B cell (primary cell): ENCODE data around the gene BRD3. TPM values are rescaled to one million over a fixed set of nuclear protein-coding genes. Genes with fewer than 3 reads are reported as not detected.

ENCODE experiments used
- ATAC-seq: fragments of 200-7000 bp; cut with Tn5 transposase; one replicate; pipeline ENCODE4 v1.10.0; 2021; ENCODE audit warnings: low read depth, mild to moderate bottlenecking, moderate number of reproducible peaks, moderate library complexity
- CTCF ChIA-PET: fragments of 350-600 bp; sonication (Branson Sonifier 250); formaldehyde crosslinking; loops from one replicate; lab custom pipeline; 2021; ENCODE audit warnings: antibody characterized with exemption, inconsistent platforms; lab: Charles Lee
- POLR2A ChIA-PET: fragments of 350-600 bp; sonication (Branson Sonifier 250); formaldehyde crosslinking; loops from one replicate; lab custom pipeline; 2021; ENCODE audit warnings: antibody characterized with exemption; lab: Charles Lee
- DNase-seq: peaks from one replicate; pipeline ENCODE4 v3.0.0; 2013
- H2AFZ ChIP-seq: 2 replicates; pipeline ENCODE4 v1.6.1; 2012; ENCODE audit warnings: mild to moderate bottlenecking, low read depth, low read length; ENCODE audit not compliant: insufficient read depth, poor library complexity, severe bottlenecking
- H3K27ac ChIP-seq, 2 donors: 1 replicate in 1 of 2; 2 replicates in 1 of 2; pipeline ENCODE4 v1.5.1; 2012 to 2013; ENCODE audit warnings: low read length in 2 of 2, mild to moderate bottlenecking in 2 of 2, moderate library complexity in 1 of 2
- H3K27me3 ChIP-seq, 4 experiments: fragments of 200-600 bp in 1 of 4; sonication (generic) in 1 of 4; replicated peaks in 1 of 4; 1 replicate in 2 of 4; 2 replicates in 2 of 4; pipeline versions ENCODE4 v1.6.1 to v1.7.0; 2013 to 2016; ENCODE audit warnings: low read length in 3 of 4, mild to moderate bottlenecking in 2 of 4, mixed read lengths in 1 of 4, moderate library complexity in 1 of 4; ENCODE audit not compliant: insufficient read depth in 4 of 4, control insufficient read depth in 3 of 4; ENCODE audit errors: control extremely low read depth in 1 of 4
- H3K36me3 ChIP-seq, 2 experiments: replicated peaks in 1 of 2; 1 replicate in 1 of 2; 2 replicates in 1 of 2; pipeline versions ENCODE4 v1.6.1 to v1.7.1; 2013; ENCODE audit warnings: low read length in 1 of 2; ENCODE audit not compliant: insufficient read depth in 2 of 2, control insufficient read depth in 1 of 2; ENCODE audit errors: control extremely low read depth in 1 of 2, extremely low read depth in 1 of 2
- H3K4me1 ChIP-seq, 2 donors: fragments of 200-600 bp in 1 of 2; sonication (generic) in 1 of 2; 1 replicate in 1 of 2; 2 replicates in 1 of 2; pipeline versions ENCODE4 v1.5.1 to v1.6.1; 2013 to 2017; ENCODE audit warnings: low read length in 2 of 2; ENCODE audit not compliant: control insufficient read depth in 2 of 2, insufficient read depth in 2 of 2
- H3K4me2 ChIP-seq: replicated peaks from 2 replicates; pipeline ENCODE3; 2012; ENCODE audit warnings: mild to moderate bottlenecking, low read depth, low read length; ENCODE audit not compliant: poor library complexity, severe bottlenecking
- H3K4me3 ChIP-seq, 5 experiments: fragments of 200-600 bp in 1 of 5; sonication (generic) in 1 of 5; 1 replicate in 3 of 5; 2 replicates in 2 of 5; pipeline versions ENCODE4 v1.5.1 to v1.7.0; 2011 to 2016; ENCODE audit warnings: low read length in 4 of 5, mild to moderate bottlenecking in 4 of 5, low read depth in 2 of 5, control low read depth in 1 of 5, moderate library complexity in 1 of 5; ENCODE audit not compliant: insufficient read depth in 1 of 5; ENCODE audit errors: control extremely low read depth in 1 of 5, extremely low read depth in 1 of 5
- H3K79me2 ChIP-seq: fragments of 200-600 bp; sonication (generic); one replicate; pipeline ENCODE4 v1.6.0; 2016; ENCODE audit warnings: low read length; ENCODE audit not compliant: control insufficient read depth, insufficient read depth
- H3K9ac ChIP-seq: fragments of 200-600 bp; sonication (generic); 2 replicates; pipeline ENCODE4 v1.6.1; 2017; ENCODE audit warnings: mild to moderate bottlenecking, low read length, moderate library complexity
- H3K9me3 ChIP-seq, 3 donors: one replicate each; pipeline versions ENCODE4 v1.6.1 to v1.7.1; 2013; ENCODE audit warnings: low read length in 2 of 3; ENCODE audit not compliant: control insufficient read depth in 2 of 3, insufficient read depth in 1 of 3; ENCODE audit errors: control extremely low read depth in 1 of 3
- H4K20me1 ChIP-seq: 2 replicates; pipeline ENCODE4 v1.6.0; 2012; ENCODE audit warnings: mild to moderate bottlenecking, low read length; ENCODE audit not compliant: insufficient read depth, control insufficient read depth, poor library complexity, severe bottlenecking
- H3K27ac Mint-ChIP-seq: one replicate; pipeline ENCODE4 v1.8.0; 2021; ENCODE audit warnings: mixed read lengths
- H3K27me3 Mint-ChIP-seq: one replicate; pipeline ENCODE4 v1.8.0; 2021; ENCODE audit warnings: mixed read lengths
- H3K4me1 Mint-ChIP-seq: one replicate; pipeline ENCODE4 v1.8.0; 2021; ENCODE audit warnings: mixed read lengths
- H3K4me3 Mint-ChIP-seq: one replicate; pipeline ENCODE4 v1.8.0; 2021; ENCODE audit warnings: mixed read lengths
- H3K9me3 Mint-ChIP-seq: one replicate; pipeline ENCODE4 v1.8.0; 2022; ENCODE audit warnings: mixed read lengths; ENCODE audit not compliant: insufficient read depth
- EZH2 ChIP-seq: IDR thresholded peaks from 2 replicates; pipeline ENCODE4 v1.6.1; 2012; ENCODE audit warnings: borderline replicate concordance, low read depth, mild to moderate bottlenecking, moderate library complexity, low read length; ENCODE audit not compliant: insufficient read depth, poor library complexity, severe bottlenecking
- WGBS: methylation state at CpG from one replicate; pipeline ENCODE4 v1.1.5; 2013; ENCODE audit warnings: missing lambda C conversion rate; ENCODE audit not compliant: insufficient coverage; 5-methylcytosine and 5-hydroxymethylcytosine counted together
- intact Hi-C: fragments of 100-400 bp; cut with micrococcal nuclease; formaldehyde crosslinking; loops from one replicate; pipeline ENCODE4 v1.10.0; 2022
- polyA plus RNA-seq: library from polyadenylated mRNA; depleted of rRNA; stranded (reverse); fragments of >200 nt; gene quantifications from 2 replicates; pipeline ENCODE4 v1.2.3, GENCODE V29; 2012
- total RNA-seq, 2 donors: library from RNA; stranded (reverse); fragments of 120-200 nt in 1 of 2; gene quantifications; 1 replicate in 1 of 2; 2 replicates in 1 of 2; pipeline versions ENCODE4 v1.2.3 to v1.2.4, GENCODE V29; 2013 to 2022
- TF ChIP-seq, protein P1 (sequence below): fragments of 200-600 bp; IDR thresholded peaks from one replicate; pipeline ENCODE4 v1.8.0; 2022; ENCODE audit warnings: antibody characterized with exemption, mild to moderate bottlenecking

BRD3 gene
- total and polyA plus RNA-seq, 2 donors (not counting 1 experiment from before 2014, with no cell fraction given): 8.9 to 38.0 TPM

DNA sequence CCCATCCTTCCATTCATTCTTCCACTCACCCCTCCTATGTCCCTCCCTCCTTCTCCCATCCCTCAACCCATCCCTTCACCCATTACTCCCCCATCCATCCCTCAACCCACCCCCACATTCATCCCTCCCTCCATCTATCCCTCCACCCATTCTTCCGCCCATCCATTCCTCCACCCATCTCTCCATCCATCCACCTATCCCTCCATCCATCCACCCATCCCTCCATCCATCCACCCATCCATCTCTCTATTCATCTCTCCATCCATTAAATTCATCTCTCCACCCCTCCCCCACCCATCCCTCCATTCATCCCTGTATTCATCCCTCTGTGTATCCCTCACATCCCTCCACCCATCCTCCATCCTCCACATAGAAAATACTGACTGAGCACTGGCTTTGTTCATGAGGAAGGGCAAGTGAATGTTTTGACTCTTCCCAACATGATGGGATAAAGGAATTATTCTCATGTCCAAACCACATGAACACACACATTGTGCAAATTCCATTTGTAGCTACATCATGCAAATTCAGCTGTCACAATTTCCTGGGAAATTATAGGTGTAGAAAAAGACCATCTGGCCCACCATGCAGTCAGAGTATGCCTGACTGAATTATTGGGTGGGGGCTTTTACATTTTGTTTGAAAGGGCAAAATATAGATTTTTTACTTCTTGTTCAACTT, 68.8 kb downstream of the BRD3 start:
- ChIA-PET POLR2A (no interaction called here), CTCF (interaction anchor here (1.5 kb wide), 2 partner anchors 207 to 217 kb away, joined by 5 to 8 read pairs; no protein-coding TSS in a partner anchor)
- no peak overlapping the region for H3K4me2 ChIP-seq

DNA sequence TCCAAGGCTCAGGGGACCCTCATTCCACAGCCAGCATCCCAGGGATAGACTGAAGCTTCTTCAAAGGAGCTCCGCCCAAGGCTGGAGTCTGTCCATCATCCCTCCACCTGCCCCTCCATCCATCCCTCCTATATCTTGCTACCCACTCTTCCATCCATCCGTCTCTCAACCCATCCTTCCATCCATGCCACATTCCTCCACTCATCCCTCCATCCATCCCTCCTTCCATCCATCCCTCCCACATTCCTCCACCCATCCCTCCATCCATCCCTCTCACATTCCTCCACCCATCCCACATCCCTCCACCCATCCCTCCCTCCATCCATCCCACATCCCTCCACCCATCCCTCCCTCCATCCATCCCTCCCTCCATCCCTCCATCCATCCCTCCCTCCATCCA, 70.2 kb downstream of the BRD3 start:
- H3K9me3 Mint-ChIP-seq: no peaks in the 10 kb centered on the region
- ChIA-PET POLR2A (no interaction called here), CTCF (interaction anchor here (5.4 kb wide), 1 partner anchor 210 kb away, joined by 561 read pairs; no protein-coding TSS in a partner anchor)
- whole genome bisulfite sequencing: 90% methylated on average over 2 of the region's 2 CpGs
- Histone ChIP-seq H3K4me3 (no peak overlapping the region), H4K20me1 (no peaks in the 10 kb centered on the region), H3K9ac (no peak overlapping the region), H3K27me3 (no peaks in the 10 kb centered on the region), H3K9me3 (no peaks in the 10 kb centered on the region), H3K79me2 (peaks cover 5% of the 10 kb centered on the region), H3K27ac (no peak overlapping the region), H3K36me3 (no peaks in the 10 kb centered on the region), H3K4me2 (no peak overlapping the region), H2AFZ (no peak overlapping the region), H3K4me1 (peaks cover 12 to 16% of the 10 kb centered on the region in 2 donors)
- intact Hi-C loops: no loop called here
- no peak for TF ChIP-seq EZH2
- TF ChIP-seq, protein P1, sequence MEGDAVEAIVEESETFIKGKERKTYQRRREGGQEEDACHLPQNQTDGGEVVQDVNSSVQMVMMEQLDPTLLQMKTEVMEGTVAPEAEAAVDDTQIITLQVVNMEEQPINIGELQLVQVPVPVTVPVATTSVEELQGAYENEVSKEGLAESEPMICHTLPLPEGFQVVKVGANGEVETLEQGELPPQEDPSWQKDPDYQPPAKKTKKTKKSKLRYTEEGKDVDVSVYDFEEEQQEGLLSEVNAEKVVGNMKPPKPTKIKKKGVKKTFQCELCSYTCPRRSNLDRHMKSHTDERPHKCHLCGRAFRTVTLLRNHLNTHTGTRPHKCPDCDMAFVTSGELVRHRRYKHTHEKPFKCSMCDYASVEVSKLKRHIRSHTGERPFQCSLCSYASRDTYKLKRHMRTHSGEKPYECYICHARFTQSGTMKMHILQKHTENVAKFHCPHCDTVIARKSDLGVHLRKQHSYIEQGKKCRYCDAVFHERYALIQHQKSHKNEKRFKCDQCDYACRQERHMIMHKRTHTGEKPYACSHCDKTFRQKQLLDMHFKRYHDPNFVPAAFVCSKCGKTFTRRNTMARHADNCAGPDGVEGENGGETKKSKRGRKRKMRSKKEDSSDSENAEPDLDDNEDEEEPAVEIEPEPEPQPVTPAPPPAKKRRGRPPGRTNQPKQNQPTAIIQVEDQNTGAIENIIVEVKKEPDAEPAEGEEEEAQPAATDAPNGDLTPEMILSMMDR: no peak
- DNase-seq (no peak), ATAC-seq (no peak)
- no peak overlapping the region for H3K27ac Mint-ChIP-seq
- H3K4me1 Mint-ChIP-seq: peaks cover 17% of the 10 kb centered on the region
- H3K27me3 Mint-ChIP-seq: no peaks in the 10 kb centered on the region
- no peak overlapping the region for H3K4me3 Mint-ChIP-seq

More for the DNA sequence above, 68.8 kb downstream of the BRD3 start:
- no peak for ATAC-seq
- Histone ChIP-seq H3K4me1 (peaks cover 5 to 6% of the 10 kb centered on the region in 2 donors), H3K9ac (no peak overlapping the region), H3K27ac (no peak overlapping the region), H3K79me2 (no peaks in the 10 kb centered on the region), H3K27me3 (no peaks in the 10 kb centered on the region), H2AFZ (no peak overlapping the region), H3K9me3 (no peaks in the 10 kb centered on the region), H4K20me1 (no peaks in the 10 kb centered on the region), H3K4me3 (no peak overlapping the region), H3K36me3 (no peaks in the 10 kb centered on the region)
- no peaks in the 10 kb centered on the region for H3K27me3 Mint-ChIP-seq
- H3K27ac Mint-ChIP-seq: no peak overlapping the region
- no peaks in the 10 kb centered on the region for H3K9me3 Mint-ChIP-seq
- whole genome bisulfite sequencing: 100% methylated on average over 1 of the region's 1 CpG
- H3K4me3 Mint-ChIP-seq: no peak overlapping the region
- DNase-seq: no peak
- TF ChIP-seq EZH2: no peak
- TF ChIP-seq, protein P1: no peak
- H3K4me1 Mint-ChIP-seq: peaks cover 11% of the 10 kb centered on the region
- intact Hi-C loops: no loop called here
